ENCODE data around the gene BICDL2. TPM values are rescaled to one million over a fixed set of nuclear protein-coding genes. Genes with fewer than 3 reads are reported as not detected.

The BICDL2 gene
- total and polyA plus RNA-seq, 2 of the 4 experiments (the other 2 are of a cell fraction), result 0.17 to 0.18 TPM

GRCh38 chr16:3017344-3017743, 19.4 kb downstream of the BICDL2 start:
- Histone ChIP-seq H2AFZ (replicated peaks; ENCODE audit: low read length, poor library complexity) (no peak overlapping the region), H3K23ac (ENCODE audit: low read depth, low read length) (no peak overlapping the region), H4K91ac (ENCODE audit: insufficient read depth, low read depth, low read length) (no peak overlapping the region), H4K20me1 (ENCODE audit: insufficient read depth, low read length) (peaks cover 22% of the 10 kb centered on the region), H3K79me1 (ENCODE audit: low read depth in 1 of 2, low read length in 2 of 2) (peaks cover 0 to 11% of the 10 kb centered on the region in 2 experiments; a peak in 2 of 4 replicates), H3K9me3 (ENCODE audit: control insufficient read depth, insufficient read depth, low read length) (no peaks in the 10 kb centered on the region), H2BK20ac (ENCODE audit: low read depth, low read length) (no peak overlapping the region), H3K4me2 (ENCODE audit: low read depth, low read length) (no peak overlapping the region), H3K56ac (ENCODE audit: extremely low read depth, insufficient read depth, low read length) (no peak overlapping the region), H2BK5ac (ENCODE audit: low read depth, low read length, poor library complexity, severe bottlenecking) (no peak overlapping the region), H2AK9ac (replicated peaks; ENCODE audit: low read depth, low read length, poor library complexity) (peak overlapping the region; percentile 42), H3K14ac (replicated peaks; ENCODE audit: low read depth, low read length) (no peak overlapping the region), H2BK120ac (ENCODE audit: low read depth, low read length) (no peak overlapping the region), H2BK15ac (ENCODE audit: low read depth, low read length) (no peak overlapping the region), H4K5ac (ENCODE audit: low read depth, low read length) (no peak overlapping the region), H3K4me3 (ENCODE audit: insufficient read depth, low read depth, low read length) (no peak overlapping the region), H2AK5ac (ENCODE audit: low read depth, low read length) (no peak overlapping the region), H3K4me1 (ENCODE audit: control insufficient read depth, insufficient read depth, low read length) (peaks cover 3% of the 10 kb centered on the region; the same call in 1 of the 2 replicates), H3K9ac (ENCODE audit: low read depth, low read length) (no peak overlapping the region), H3K27ac (ENCODE audit: insufficient read depth, low read length) (no peak overlapping the region), H3K36me3 (ENCODE audit: control insufficient read depth, insufficient read depth, low read length) (peaks cover 5% of the 10 kb centered on the region), H3K27me3 (ENCODE audit: control insufficient read depth, insufficient read depth, low read length) (peaks cover 22% of the 10 kb centered on the region), H3K4ac (ENCODE audit: low read depth, low read length) (no peak overlapping the region), H3K9me1 (ENCODE audit: insufficient read depth, low read length) (no peaks in the 10 kb centered on the region), H4K8ac (ENCODE audit: low read depth in 2 of 2, low read length in 2 of 2) (no peak overlapping the region), H3K18ac (ENCODE audit: low read depth, low read length) (no peak overlapping the region)
- no TSS peak for BruUV-seq (replicated peaks)
- ATAC-seq (ENCODE audit: low read depth) (no peak), DNase-seq (no peak)
- intact Hi-C loops (cut with micrococcal nuclease), result no loop called here
- dilution Hi-C loops (cut with HindIII; ENCODE audit: low sequenced_read_pairs, unreplicated experiment), result no loop called here
- ChIA-PET CTCF (no interaction called here), POLR2A (ENCODE audit: unreplicated experiment) (no interaction called here)
- 50% methylated on average over 5 of the region's 20 CpGs; no CpG with 5 or more reads in 1 of the 2 experiments for WGBS, 2 experiments (ENCODE audit: extremely low coverage in 2 of 2, insufficient read length in 1 of 2)
- TF ChIP-seq SMC3 (IDR thresholded peaks at IDR 0.05; ENCODE audit: low read depth, low read length), result no peak
- no peak for TF ChIP-seq CHD1 (IDR thresholded peaks at IDR 0.05; ENCODE audit: low read depth, low read length)
- TF ChIP-seq CEBPB (IDR thresholded peaks at IDR 0.05; ENCODE audit: low read depth, low read length), result no peak
- no peak for TF ChIP-seq MAZ (IDR thresholded peaks at IDR 0.05; ENCODE audit: borderline replicate concordance, low read depth, low read length)
- no peak for TF ChIP-seq MAFK (IDR thresholded peaks at IDR 0.05; ENCODE audit: low read depth, low read length)
- no peak for TF ChIP-seq BHLHE40 (IDR thresholded peaks at IDR 0.05; ENCODE audit: low read depth, low read length)
- no peak for TF ChIP-seq RCOR1 (IDR thresholded peaks at IDR 0.05; ENCODE audit: insufficient replicate concordance, low read length)
- TF ChIP-seq ELK1 (IDR thresholded peaks at IDR 0.05; ENCODE audit: borderline replicate concordance, low read depth, low read length), result no peak
- in situ Hi-C loops (cut with MboI; ENCODE audit: low sequenced_read_pairs), result no loop called here

Data from IMR-90 (cell line).